Measurements from ENCODE around the gene NSUN7.

Gene NSUN7

DNA sequence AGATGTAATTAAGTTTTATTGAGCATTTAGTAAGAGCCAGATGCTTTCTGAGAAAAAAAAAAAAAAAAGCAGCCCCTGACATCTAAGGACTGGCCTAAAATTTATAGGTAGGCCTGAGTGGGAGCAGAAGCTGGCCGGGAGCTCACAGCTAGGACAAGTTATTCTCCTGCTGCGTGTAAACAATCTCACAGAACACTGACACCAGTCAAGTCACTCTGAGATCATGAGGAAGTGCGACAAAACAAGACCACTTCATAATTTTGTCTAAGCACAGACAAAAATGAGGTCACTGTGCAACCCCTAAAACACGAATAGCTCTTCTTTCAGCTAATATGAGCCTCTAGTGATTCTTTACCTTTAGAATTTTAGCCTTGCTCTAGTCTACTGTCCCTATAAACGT, 15.3 kb upstream of the NSUN7 start:
- DNase-seq (ENCODE audit: low spot score), result no peak

- peak; percentile 51 for DNase-seq (ENCODE audit: low spot score)
These were observed 12.8 kb upstream of the NSUN7 start for GRCh38 chr4:40736910-40737309.

- no peak for DNase-seq (ENCODE audit: low spot score)
These were observed 11.9 kb upstream of the NSUN7 start for GRCh38 chr4:40737879-40738278.

GRCh38 chr4:40739347-40739746, 10.4 kb upstream of the NSUN7 start:
- DNase-seq (ENCODE audit: low spot score), result no peak

DNA sequence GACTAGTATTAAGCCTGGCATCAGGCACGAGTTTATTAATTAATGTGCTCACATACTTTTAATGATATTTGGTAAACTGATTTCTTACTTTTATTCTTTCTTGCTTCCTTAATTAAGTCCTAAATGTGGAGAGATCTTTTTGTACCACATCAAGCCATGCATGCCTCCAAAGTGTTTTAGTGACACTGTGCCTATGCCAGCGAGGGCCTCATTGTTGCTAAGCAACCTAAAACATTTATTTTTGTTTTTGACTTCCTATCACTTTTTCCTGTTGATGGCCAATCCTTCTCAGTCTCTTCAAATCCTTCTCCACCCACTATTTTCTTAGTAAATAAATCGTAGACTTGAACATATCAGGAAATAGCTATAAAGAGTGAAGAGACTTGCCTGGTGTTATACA, 5.5 kb upstream of the NSUN7 start:
- DNase-seq (ENCODE audit: low spot score), result no peak

DNA sequence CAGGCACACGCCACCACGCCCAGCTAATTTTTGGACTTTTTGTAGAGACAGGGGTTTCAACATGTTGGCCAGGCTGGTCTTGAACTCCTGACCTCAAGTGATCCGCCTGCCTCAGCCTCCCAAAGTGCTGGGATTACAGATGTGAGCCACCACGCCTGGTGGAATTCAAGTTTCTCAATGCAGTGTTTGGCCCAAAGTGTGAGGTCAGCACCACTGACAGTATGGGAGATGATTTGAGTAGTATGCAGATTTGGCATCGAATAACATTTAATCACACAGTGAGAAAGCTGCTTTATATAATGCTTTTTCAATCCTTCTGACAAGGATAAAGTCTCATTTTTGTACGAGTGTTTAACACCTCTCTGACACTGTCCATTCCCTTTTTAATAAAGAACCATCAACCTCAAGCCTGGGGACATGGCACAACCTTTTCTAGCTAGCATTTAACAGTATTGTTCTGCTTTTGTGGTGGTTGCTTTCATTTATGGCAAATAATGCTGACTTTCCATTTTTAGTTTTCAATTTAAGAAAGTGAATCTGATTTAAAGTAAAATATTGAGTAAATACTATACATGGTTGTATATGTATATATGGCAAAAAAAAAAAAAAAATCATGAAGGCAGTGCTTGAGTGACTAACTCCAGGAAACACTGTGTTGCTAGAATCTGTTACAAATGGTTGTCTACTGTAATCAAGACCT, 4.3 kb upstream of the NSUN7 start:
- no peak for DNase-seq (ENCODE audit: low spot score)

- no peak for DNase-seq (ENCODE audit: low spot score)
These were observed 2.4 kb upstream of the NSUN7 start for GRCh38 chr4:40747207-40747835.

DNA sequence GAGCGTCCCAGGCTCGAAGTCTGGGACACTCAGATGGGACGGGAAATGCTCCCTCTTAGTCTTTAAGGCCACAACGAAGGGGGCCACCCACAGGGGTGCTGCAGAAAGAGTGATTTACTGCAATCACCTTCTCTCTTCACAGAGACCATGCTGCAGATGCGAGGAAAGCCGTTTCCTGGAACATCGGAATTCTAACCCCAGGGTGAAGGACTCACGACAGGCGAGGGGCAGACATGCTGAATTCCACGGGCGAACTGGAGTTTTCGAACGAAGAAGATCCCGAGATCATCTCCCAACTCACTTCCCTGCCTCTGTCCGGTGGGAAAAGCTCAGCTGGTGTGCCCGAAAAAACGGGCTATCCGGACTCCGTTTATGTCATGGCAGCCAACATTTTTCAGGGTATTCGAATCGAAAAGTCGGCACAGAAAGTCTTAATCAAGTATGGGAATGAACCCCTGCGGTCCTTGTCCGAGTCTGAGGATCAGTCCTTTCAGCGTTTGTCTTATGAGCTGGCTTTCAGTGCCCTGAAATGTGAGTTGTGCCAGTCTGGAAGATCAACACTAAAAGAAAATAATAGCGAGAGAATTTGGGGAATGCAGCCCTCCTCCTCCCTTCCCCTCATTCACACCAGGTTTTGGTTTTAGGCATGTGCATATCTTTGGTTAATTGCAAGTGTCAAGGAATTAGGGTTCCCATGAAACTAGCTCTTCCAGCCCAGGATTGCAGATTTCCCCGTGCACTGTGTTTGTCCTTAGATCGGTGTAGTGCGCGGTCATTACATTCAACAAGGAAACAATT, 905 bp downstream of the NSUN7 start:
- DNase-seq (ENCODE audit: low spot score), result no peak

GRCh38 chr4:40755616-40756015, 5.9 kb downstream of the NSUN7 start:
- DNase-seq (ENCODE audit: low spot score), result no peak

DNA sequence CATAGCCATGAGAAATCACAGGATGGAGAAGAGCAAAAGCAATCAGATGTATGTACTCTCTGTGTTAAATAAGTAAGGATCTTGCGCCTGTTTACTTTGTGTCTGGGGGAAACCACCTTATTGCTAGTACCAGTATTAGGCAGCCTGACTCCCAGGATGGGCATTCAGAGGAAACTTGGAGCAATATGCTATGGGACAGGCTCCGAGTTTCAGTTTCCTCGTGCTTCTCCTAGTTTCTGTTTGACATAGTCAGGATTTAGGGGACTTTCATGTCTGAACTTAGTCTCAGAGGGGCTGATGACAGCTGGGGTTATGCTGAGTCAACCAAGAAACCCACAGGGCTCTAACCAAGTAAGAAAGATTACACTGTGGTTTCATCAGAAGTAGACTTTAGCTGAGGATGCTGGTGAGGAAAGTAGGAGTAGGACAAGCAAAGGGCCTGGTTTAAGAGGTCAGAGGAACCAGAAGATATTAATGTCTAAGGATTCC, 13.5 kb downstream of the NSUN7 start:
- DNase-seq (ENCODE audit: low spot score), result peak; percentile 3

DNA sequence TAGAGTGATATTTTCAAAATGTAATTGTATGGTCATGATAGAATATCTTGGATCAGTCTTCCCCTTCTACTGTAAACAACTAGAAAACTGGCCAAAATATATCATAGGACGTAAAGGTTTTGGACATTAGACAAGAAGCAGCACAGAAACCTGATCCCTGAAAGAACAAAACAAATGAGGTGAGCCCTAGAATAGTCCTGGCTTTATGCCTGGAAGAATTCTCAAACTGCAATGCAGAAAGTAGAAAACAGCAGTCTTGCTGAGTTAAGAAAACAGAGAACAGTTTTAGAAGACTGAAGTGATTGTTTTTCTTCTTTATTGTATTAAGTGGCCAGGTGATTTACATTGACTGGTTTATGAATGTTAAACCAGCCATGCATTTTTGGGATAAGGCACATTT, 19.5 kb downstream of the NSUN7 start:
- no peak for DNase-seq (ENCODE audit: low spot score)

DNA sequence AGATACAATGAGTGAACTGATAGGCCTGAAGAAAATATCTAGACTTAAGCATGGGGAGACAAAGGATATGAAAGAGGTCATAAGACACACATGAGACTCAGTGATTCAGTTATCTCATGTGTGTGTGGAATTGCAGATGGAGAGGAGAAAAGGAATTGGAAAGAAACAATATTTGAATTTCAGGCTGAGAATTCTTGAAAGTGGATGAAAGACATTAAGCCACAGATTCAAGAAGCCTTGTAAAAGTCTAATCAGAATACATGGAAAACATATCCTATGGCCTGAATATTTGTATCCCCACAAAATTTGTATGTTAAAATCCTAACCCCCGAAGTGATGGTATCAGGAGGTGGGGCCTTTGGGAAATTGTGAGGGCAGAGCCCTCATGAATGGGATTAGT, 28.3 kb downstream of the NSUN7 start:
- no peak for DNase-seq (ENCODE audit: low spot score)

GRCh38 chr4:40782876-40783275, 33.1 kb downstream of the NSUN7 start:
- no peak for DNase-seq (ENCODE audit: low spot score)

GRCh38 chr4:40785727-40786126, 36.0 kb downstream of the NSUN7 start:
- DNase-seq (ENCODE audit: low spot score), result no peak

DNA sequence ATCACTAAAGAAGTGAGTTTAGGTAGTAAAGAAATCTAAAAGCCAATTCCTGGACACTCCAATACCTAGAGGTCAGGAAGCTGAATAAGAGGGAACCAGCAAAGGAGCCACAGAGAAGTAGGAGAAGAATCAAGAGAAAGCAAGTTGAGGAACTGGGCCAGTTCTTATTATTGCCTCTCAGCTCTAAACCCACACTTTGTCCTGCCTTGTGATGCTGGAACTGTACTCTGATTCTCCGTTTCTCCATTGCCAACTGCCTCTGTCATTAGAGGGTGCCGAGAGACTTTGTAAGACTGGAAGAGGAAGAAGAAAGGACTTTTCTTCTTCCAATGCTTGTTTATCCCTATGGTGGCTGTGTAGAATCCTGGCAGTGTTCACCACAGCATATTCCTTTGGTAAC, 38.6 kb downstream of the NSUN7 start:
- DNase-seq (ENCODE audit: low spot score), result no peak

GRCh38 chr4:40789031-40789430, 39.3 kb downstream of the NSUN7 start:
- no peak for DNase-seq (ENCODE audit: low spot score)

DNA sequence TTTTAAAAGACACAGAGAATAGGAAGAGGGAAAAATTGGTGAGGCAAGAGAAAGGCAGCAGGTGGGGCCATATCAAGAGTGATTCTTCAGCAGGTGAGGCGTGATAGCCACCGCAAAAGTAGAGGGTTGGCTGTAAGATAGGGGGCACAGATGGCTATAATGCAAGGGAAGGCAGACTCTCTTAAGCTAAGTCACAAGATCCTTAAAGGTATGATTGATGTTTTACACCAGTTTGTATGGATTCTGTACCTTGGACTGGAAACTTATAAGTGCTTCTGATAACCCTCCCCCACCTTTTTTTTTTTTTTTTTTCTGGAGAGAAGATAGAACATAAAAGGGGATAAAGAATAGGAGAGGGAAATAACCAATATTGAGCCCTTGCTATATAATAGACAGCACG, 40.0 kb downstream of the NSUN7 start:
- DNase-seq (ENCODE audit: low spot score), result no peak

- DNase-seq (ENCODE audit: low spot score), result no peak
These were observed 50.3 kb downstream of the NSUN7 start for GRCh38 chr4:40800064-40800463.

GRCh38 chr4:40804598-40804997, 54.8 kb downstream of the NSUN7 start:
- DNase-seq (ENCODE audit: low spot score), result no peak

- no peak for DNase-seq (ENCODE audit: low spot score)
These were observed 59.2 kb downstream of the NSUN7 start for GRCh38 chr4:40808926-40809457.

DNA sequence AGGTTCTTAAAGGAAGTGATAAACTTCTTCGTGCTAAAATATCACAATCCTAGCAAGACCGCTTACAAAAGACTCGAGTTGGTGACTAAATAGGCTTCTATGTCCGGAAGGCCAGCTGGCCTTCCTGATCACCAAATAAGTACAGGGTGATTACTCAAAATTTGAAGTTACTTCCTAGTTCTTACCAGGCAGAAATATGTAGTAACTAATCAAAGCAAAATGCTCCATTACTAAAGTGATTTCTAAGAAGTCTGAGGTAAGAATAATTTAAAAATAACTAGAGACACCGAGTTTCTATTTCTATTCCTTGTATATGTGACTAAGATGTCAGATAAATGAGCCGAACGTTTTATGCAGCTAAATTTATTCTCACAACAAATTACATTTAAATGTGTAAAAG, 62.2 kb downstream of the NSUN7 start:
- DNase-seq (ENCODE audit: low spot score), result no peak

DNA sequence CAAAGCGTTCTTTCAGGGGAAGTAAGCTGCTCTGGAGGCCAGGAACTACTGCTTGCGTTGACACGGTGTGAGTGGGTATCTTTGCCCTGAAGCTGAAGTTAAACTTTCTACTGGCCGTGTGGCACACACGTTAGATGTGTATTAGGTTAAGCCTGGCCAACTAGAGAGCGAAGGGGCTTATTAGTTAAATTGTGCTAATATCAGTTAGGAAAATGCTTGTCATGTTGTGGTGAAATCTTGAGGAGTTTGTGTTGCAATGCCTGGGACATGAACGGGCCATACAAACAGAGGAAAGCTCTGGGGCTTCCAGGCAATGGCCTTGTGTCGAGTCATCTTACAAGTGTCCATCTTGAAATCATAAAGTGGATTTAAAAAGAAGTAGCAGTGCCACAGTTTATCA, 62.6 kb downstream of the NSUN7 start:
- no peak for DNase-seq (ENCODE audit: low spot score)

DNA sequence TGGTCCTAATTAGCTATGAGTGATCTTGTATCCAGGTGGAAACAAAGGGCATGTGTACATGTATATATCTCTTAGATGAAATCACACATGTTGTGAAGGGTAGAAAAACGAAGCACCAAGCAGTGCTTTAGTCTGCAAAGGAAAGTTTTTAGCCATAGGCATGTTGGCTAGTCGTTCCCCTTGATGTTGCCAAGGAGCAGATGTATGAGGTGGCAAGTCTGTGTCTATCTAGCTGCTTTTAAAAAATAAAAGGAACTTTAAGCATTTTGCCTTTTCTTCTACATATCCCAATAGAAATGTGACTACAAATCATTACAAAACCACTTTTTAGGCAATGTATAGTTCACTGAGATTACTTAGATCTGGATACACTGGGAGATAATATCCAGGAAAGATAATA, 63.1 kb downstream of the NSUN7 start:
- no peak for DNase-seq (ENCODE audit: low spot score)
